8988T (cell line): Measurements from ENCODE around the gene TREM1.
A peak's percentile ranks its signal among the peaks of the same experiment; 100 is the strongest.
"Not testable (repeated sequence)": the region's sequence is repeated elsewhere in the genome, so short reads cannot be mapped to it uniquely, and the experiment has no call there.

Experiments
- DNase-seq: peaks from one replicate; pipeline ENCODE4 v3.0.0; 2011

TREM1 gene

DNA sequence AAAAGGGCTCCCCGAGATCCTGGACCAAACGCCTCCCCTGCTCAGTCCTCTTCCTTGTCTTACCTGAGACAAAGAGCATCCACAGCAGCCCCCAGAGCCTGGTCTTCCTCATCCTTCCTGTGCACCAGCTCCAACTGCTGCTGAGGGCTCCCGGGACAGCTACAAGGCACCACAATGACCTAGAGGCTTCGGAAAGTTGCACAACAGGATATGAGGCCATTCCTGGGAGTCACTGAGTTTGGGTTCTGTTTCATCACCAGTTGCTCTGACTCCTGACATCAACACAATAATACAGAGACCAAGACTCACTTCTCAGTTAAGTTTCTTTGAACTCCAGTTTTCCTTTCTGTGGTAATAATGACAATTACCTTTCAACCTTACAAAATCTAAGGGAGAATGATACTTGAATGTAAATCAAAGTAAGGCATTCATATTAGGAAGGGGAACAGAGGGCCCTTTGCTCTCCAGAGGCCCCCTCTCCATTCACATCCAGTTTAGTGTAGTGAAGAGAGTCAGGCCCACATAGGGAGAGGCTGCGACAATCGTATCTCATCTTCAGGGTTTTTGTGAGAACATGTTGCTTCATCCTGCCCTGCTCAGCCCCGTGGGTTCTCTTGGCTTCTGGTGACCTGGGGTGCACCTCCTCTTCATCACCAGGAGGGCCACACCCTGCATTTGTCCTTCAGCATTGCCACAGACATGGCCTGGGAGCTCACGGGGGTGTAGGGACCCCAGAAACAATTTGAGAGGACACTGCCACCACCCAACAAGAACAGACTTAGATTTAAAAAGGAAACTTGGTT is at the start of gene TREM1:
TSS of gene TREM1 (minus strand) at position 139 of the 803 bp plus-strand sequence. CDS start at position 112, 27 bp downstream.
- DNase-seq = no peak

DNA sequence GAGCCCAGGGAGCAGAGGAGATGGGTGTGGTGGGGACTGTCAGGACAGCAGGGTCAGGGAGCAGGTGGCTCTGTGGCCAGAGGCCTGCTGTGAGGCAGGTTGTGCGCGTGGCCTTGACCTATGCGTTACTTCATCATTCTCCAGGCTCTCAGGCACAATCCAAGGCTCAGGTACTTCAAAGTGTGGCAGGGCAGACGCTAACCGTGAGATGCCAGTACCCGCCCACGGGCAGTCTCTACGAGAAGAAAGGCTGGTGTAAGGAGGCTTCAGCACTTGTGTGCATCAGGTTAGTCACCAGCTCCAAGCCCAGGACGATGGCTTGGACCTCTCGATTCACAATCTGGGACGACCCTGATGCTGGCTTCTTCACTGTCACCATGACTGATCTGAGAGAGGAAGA is 49.5 kb upstream of the TREM1 start:
- no peak for DNase-seq

GRCh38 chr6:41335296-41335695 is 48.8 kb upstream of the TREM1 start, which contains the start of gene NCR2:
NCR2 (plus strand) TSS chr6:41335608; CDS start chr6:41335877, 269 bp downstream.
- DNase-seq = no peak

- DNase-seq = no peak
Observed at GRCh38 chr6:41334482-41335040, 48.1 kb upstream of the TREM1 start.

DNA sequence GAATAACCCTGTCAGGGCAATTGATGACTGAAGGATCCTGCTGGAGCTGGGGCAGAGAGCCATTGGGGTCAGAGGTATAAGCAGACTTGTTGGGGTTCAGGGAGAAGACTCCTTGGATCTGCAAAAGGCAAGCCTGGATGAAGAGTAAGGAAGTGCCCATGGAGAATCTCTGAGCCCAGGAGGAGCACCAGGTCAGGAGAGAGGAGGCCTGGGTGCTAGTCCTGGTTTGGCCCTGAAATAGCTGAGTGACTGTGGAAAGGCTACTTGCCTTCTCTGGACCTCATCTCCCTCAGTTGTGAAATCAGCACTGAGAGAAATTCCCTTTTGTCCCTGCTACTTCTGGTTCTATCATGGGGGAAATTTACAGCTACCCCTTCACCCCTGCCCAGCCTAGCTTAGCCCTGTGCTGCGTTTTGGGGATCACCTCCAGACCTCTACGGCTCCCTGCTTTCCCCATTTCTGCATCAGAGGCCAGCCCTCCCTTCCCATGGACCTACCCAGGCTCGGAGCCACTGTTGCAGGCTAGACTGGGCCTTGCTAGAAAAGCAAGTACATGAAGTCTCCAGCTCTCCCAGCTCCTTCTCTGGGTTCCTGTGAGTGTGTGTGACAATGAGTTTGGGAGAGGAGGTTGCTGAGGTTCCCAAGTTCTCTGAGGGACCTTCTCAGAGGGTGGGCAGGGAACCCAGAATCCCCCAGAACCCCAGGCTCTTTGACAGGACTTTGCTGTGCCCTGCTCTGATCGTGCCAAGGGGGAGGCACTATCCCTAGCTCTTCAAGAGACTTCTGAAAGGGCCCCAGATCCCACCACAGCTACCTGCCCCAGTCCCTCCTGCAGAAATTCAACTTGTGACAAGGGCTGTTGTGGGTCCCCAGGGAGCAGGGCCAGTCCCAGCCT is 46.6 kb upstream of the TREM1 start:
- DNase-seq = no peak

GRCh38 chr6:41332241-41332640 is 45.8 kb upstream of the TREM1 start:
- DNase-seq = no peak

- DNase-seq = no peak
Observed at GRCh38 chr6:41331401-41332150, 45.1 kb upstream of the TREM1 start.

DNA sequence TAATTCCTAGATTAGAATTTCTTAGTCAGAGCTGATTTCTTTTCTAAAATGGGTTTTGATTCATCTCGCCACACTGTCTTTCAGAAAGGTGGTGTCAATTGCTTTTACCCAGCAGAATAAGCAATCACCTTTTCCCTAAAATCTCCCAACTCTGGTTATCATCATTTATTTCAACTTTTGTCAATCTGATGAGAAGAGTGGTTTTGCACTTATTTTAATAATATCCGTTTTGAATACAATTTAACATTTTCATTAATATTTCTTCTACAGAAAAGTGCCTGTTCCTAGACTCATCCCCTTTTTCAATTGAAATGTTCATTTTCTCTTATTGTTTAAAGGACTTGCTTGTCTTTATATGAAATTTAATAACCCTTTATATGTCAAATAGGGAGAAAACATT is 40.7 kb upstream of the TREM1 start:
- no peak for DNase-seq

DNA sequence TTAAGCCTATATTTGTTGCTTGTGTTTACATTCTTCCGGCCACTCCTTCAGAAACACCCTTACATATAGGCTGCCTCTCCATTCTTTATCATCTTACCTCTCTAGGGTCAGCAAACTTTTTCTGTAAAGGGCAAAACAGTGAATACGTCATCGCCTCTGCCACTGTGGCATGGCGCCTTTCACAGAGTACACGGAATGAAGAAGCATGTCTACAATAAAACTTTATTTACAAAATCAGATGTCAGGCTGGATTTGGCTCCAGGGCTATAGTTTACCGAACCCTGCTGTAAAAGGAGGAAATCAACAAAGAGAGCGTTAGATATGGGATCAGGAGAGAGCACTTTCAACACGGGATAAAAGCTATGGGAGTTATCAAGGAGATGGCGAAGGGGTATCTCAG is 39.6 kb upstream of the TREM1 start:
- no peak for DNase-seq

- no peak for DNase-seq
Observed at GRCh38 chr6:41325446-41326066, 39.1 kb upstream of the TREM1 start.

DNA sequence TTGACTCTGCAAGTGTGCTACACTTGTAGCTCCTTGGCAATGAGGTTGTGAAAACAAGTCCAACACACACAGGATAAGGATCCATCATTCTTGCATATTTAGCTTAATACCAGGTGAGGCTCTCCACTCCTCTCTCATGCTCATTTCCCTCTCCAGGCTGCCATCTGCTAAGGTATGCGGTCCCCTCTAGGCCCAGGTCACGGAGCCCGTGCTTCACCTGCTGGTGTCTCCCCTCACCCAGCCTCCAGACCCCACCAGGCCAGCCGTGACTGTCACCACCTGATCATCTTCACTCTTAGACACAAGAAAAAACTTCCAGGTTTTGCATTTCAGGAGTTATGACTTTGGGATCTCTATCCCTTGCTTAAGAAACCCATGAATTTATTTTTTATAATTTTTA is 34.7 kb upstream of the TREM1 start:
- no peak for DNase-seq

DNA sequence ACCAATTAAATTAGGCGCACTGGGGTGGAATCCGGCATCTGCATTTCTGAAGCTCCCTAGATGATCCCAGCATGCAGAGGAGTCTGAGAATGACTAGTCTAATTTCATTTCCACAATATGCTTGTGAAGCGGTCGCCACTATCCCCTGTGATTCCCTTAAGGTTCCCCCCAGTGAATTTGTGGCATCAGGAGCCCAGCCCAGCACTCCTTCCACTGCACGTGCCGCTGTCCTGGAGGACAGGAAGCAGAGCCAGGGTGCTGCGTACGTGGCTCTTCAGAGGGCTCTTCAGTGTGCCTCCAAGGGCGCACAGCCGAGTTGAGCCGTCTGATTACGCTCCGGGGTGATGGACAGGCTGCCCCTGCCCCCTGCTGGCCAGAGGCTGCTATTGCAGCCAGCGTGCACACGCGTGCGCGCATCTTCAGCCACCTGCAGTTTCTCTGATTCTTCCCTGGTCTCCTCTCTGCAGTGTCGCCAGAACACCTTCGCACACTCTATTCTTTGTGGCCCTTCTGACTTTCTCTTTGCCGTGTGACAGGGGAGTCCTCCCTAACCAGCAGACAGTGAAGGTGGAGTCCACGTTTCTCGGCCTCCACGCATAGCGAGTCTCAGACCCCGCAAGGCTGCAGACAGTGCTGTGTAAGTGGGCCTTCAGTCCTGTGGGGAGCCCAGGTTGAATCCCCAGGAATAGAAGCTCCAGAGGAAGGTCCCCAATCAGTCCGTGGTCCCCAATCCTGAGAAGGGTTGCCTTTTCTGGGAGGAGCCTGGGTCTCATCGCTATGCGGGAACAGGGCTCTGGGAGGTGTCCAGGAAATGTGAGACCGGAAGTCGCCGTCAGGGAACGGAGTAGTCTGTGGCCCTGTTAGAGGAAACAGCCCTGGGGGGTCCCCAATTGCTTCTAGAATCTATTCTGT is 32.4 kb upstream of the TREM1 start:
- peak; percentile 51 for DNase-seq

GRCh38 chr6:41318261-41318653 is 31.8 kb upstream of the TREM1 start:
- DNase-seq = no peak

- no peak for DNase-seq
Observed at GRCh38 chr6:41315943-41316620, 29.6 kb upstream of the TREM1 start.

DNA sequence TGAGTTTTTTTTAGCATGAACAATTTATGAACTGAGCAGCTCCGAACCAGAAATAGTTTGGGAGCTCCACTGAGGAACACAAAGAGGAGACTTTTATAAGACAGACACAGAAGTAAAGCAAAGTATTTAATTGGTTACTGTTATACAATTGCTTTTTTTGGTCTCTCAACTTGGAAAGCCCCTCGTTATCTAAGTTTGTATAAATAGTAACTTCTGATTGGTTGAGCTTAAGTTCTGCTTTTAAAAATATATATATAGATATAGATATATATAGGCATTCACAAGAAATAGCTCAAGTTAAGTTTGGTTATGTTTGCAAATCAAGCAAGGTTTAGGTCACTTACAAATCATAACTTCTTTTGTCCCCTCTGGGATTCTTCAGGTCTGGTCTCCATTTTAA is 28.7 kb upstream of the TREM1 start:
- DNase-seq = no peak

GRCh38 chr6:41306187-41306854 is 19.8 kb upstream of the TREM1 start:
- DNase-seq = no peak

DNA sequence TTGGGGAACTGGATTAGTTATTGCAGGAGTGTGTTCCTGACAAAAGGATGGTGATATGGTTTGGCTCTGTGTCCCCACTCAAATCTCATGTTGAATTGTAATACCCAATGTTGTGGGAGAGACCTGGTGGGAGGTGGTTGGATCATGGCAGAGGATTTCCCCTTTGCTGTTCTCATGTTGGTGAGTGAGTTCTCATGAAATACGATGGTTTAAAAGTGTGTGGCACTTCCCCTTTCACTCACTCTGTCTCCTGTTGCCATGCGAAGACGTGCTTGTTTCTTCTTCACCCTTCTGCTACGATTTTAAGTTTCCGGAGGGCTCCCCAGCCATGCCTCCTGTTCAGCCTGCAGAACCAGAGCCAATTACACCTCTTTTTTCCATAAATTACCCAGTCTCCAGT is 16.2 kb upstream of the TREM1 start:
- DNase-seq = no peak

DNA sequence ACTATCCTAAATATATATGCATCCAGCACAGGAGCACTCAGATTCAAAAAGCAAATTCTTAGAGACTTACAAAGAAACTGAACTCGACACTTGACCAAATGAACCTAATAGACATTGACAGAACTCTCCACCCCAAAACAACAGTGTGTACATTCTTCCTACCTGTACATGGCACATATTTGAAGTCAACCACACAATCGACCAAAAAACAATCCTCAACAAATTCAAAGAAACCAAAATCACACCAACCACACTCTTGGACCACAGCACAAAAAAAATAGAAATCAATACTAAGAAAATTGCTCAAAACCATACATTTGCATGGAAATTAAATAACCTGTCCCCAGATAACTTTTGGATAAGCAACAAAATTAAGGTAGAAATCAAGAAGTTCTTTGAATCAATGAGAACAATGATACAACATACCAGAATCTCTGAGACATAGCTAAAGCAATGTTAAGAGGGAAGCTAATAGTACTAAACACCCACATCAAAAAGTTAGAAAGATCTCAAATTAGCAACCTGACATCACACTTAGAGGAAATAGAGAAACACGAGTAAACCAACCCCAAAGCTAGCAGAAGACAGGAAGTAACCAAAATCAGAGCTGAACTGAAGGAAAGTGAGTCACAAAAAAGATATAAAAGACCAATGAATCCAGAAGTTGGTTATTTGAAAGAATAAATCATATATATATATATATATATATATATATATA is 12.5 kb upstream of the TREM1 start:
- DNase-seq = no peak

GRCh38 chr6:41297248-41297647 is 10.8 kb upstream of the TREM1 start:
- DNase-seq = not testable (repeated sequence)
